Subcutaneous adipose tissue (tissue), 4 donors: Measurements from ENCODE around the gene WNT1. TPM values are rescaled to one million over a fixed set of nuclear protein-coding genes. Genes with fewer than 3 reads are reported as not detected.

ENCODE experiments used
- total RNA-seq, 4 donors: library from RNA; depleted of rRNA; stranded (reverse); fragments of >200 nt; gene quantifications; one replicate each; pipeline ENCODE4 v1.1.0, GENCODE V29; 2016
- TF ChIP-seq, protein P1 (sequence below): fragments of 450-650 bp; IDR thresholded peaks from one replicate; pipeline ENCODE4 v1.5.1; 2016; ENCODE audit warnings: low read depth, mild to moderate bottlenecking, control low read depth, antibody characterized with exemption, moderate library complexity

The WNT1 gene
- total RNA-seq = not detected

DNA sequence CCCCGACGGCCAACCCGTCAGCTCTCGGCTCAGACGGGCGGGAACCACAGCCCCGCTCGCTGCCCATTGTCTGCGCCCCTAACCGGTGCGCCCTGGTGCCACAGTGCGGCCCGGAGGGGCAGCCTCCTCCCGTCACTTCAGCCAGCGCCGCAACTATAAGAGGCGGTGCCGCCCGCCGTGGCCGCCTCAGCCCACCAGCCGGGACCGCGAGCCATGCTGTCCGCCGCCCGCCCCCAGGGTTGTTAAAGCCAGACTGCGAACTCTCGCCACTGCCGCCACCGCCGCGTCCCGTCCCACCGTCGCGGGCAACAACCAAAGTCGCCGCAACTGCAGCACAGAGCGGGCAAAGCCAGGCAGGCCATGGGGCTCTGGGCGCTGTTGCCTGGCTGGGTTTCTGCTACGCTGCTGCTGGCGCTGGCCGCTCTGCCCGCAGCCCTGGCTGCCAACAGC is at the start of gene WNT1:
Gene WNT1, plus strand, starts transcription at position 32 of the 450 bp plus-strand sequence. Its CDS starts 329 bp downstream, at position 361.
- TF ChIP-seq, protein P1, sequence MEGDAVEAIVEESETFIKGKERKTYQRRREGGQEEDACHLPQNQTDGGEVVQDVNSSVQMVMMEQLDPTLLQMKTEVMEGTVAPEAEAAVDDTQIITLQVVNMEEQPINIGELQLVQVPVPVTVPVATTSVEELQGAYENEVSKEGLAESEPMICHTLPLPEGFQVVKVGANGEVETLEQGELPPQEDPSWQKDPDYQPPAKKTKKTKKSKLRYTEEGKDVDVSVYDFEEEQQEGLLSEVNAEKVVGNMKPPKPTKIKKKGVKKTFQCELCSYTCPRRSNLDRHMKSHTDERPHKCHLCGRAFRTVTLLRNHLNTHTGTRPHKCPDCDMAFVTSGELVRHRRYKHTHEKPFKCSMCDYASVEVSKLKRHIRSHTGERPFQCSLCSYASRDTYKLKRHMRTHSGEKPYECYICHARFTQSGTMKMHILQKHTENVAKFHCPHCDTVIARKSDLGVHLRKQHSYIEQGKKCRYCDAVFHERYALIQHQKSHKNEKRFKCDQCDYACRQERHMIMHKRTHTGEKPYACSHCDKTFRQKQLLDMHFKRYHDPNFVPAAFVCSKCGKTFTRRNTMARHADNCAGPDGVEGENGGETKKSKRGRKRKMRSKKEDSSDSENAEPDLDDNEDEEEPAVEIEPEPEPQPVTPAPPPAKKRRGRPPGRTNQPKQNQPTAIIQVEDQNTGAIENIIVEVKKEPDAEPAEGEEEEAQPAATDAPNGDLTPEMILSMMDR = no peak

DNA sequence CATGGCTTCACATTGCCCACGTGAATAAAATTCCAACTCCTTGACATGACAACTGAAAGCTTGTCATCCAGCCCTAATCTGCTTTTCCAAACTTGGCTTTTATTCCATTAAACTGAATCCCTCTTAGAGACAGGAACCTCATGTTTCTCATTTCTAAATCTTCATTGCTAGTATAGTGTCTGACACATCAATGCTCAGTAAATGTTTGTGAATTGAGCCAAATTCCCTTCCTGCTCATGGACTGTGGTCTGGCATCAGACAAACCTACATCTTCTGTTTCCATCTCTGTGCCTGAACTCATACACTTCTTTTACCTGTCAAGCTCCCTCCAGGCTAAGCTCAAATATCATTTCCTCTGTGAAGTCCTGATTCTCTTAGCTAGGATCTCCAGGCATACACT is 48.6 kb upstream of the WNT1 start:
- TF ChIP-seq, protein P1 = no peak

DNA sequence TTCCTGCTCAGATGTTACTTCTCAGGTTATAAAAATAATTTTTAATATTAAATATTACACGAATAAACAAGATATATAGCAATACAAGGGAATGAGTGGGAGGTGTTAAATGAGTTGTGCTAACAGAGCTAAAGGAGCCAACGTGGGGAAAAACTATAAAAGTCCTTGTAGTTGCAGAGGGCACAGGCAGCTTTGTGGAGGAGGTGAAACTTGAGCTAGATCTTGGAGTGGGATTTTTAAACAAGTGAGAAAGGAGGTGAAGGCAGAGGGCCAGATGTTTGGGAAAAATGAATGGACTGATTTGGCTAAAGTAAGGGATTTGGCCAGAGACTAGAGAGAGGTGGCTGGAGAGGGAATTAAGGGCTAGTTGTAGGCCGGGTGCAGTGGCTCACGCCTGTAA is 47.6 kb upstream of the WNT1 start:
- TF ChIP-seq, protein P1 = no peak

DNA sequence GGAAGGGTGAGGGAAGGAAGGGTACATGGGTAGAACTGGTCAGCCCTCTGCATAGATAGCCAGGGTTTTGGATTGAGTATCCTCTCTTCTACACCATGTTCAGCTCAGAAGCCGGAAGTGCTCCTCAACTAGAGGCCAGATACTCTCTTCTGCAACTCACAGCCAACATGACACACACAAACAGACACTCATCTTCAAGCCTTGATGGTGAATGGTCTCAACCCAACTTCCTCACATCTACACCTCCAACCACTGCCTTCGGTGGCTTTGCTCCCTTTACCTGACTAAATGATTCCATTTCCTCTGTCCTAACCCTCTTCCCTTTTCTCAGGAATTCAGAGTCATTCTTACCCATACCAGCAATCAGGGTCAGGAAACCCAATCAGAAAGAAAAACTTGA is 45.2 kb upstream of the WNT1 start:
- TF ChIP-seq, protein P1 = no peak

DNA sequence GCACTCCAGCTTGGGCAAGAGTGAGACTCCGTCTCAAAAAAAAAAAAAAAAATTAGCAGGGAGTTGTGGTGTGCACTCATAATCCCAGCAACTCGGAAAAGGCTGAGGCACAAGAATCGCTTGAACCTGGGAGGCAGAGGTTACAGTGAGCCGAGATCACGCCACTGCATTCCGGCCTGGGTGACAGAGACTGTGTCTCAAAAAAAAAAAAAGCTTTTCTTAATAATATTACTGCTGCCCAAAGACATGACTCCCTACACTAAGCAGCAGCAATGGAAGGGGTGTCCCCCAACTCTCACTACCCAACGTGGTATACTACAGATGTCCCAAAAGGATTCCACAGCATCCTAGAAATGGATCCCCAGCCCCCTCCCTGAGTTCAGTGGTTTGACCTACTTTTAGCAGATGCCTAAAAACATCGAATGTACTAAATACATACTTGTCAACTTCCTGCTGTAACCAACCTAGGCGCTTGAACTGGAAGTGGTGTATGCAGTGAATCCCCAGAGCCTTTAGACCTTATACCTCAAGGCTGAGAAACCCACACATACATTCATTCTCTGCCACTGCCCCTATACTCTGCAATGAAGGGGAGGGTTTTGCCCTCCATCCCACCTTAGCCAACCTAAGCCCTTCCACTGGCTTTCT is 44.3 kb upstream of the WNT1 start:
- TF ChIP-seq, protein P1 = no peak

DNA sequence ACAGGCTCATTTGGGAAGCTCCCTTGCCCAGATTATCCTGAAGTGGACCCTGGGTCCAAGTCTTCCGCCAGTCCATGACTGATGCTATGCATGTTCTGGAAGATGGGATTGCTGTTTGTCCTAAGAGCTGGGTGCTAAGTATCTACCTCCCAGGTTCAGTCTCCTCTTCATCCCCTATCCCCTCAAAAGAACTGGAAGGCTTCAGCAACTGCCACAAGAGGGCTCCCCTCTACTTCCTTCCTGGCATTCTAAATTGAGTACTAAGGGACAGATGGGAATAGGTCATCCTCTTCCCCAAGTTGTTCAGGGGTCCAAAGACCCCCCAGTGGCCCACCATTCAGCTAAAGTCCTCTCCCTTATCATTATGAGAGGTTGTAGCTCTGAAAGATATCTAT is 43.8 kb upstream of the WNT1 start:
- TF ChIP-seq, protein P1 = no peak

DNA sequence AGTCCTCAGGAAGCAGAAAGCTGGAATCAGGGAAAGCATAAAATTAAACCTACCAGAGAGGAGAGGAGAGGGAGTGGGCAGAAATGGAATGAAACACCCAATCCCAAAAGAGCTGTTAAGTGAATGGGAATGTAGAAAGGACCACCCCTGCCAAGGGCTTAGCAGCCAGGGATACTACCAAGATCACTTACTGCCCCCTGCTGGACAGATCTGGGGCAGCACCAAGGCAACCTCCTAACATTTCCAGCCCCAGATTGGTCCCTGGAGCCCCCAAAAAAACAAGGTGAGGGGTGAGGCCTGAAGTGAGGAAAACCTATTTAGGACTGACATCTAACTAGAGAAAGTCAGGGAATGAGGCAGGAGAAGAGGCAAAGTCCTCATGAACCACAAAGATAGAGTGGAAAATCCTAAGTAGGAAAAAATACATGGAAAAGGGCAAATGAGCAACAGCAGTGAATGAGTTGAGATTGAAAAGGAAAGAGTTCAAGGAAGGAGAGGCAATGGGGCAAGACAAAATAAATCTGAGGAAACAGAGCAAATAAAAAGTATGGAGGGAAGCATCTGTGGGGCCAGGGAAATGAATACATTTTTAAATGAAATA is 41.6 kb upstream of the WNT1 start:
- TF ChIP-seq, protein P1 = no peak
